ENCODE results near the gene FBN1. TPM values are rescaled to one million over a fixed set of nuclear protein-coding genes. Genes with fewer than 3 reads are reported as not detected.

Gene FBN1
- total and polyA plus RNA-seq, 4 experiments from 2014 or later = 0.20 to 0.22 TPM; not detected in 2

- POLR2A ChIA-PET (ENCODE audit: partially characterized antibody) = no interaction called here
- no peak for DNase-seq
- H3K4me1 Mint-ChIP-seq = no peaks in the 10 kb centered on the region
- Histone ChIP-seq H3K4me3 (ENCODE audit: low read length in 2 of 2) (no peak overlapping the region), H3K27me3 (ENCODE audit: insufficient read depth, low read length) (no peaks in the 10 kb centered on the region), H3K9me3 (ENCODE audit: control insufficient read depth in 1 of 2, low read length in 2 of 2) (no peaks in the 10 kb centered on the region), H3K36me3 (ENCODE audit: insufficient read depth, low read length) (no peaks in the 10 kb centered on the region), H3K27ac (ENCODE audit: low read depth, low read length) (no peak overlapping the region), H3K4me1 (ENCODE audit: insufficient read depth, low read length) (no peaks in the 10 kb centered on the region)
- H3K27ac Mint-ChIP-seq = no peak overlapping the region
- CTCF ChIA-PET (ENCODE audit: partially characterized antibody) = no interaction called here
- no peak overlapping the region for H3K4me3 Mint-ChIP-seq
- intact Hi-C loops (cut with micrococcal nuclease) = no loop called here
- no peaks in the 10 kb centered on the region for H3K9me3 Mint-ChIP-seq
- H3K36me3 Mint-ChIP-seq = no peaks in the 10 kb centered on the region
- no peaks in the 10 kb centered on the region for H3K27me3 Mint-ChIP-seq
Measured at GRCh38 chr15:48498828-48499227, 146.7 kb downstream of the FBN1 start.

- CTCF ChIA-PET (ENCODE audit: partially characterized antibody) = interaction anchor here (1.0 kb wide), 1 partner anchor 14 kb away, joined by 3 read pairs; no protein-coding TSS in a partner anchor
- no peak overlapping the region for H3K27ac Mint-ChIP-seq
Measured at GRCh38 chr15:48494631-48495030, 150.9 kb downstream of the FBN1 start.

GRCh38 chr15:48493763-48494225, 151.7 kb downstream of the FBN1 start:
- H3K27me3 ChIP-seq (ENCODE audit: insufficient read depth, low read length) = no peaks in the 10 kb centered on the region
- ChIA-PET POLR2A (ENCODE audit: partially characterized antibody) (no interaction called here), CTCF (ENCODE audit: partially characterized antibody) (interaction anchor here (1.0 kb wide), 1 partner anchor 15 kb away, joined by 3 read pairs; no protein-coding TSS in a partner anchor)
- Mint-ChIP-seq H3K36me3 (no peaks in the 10 kb centered on the region), H3K27me3 (no peaks in the 10 kb centered on the region), H3K4me1 (no peaks in the 10 kb centered on the region), H3K4me3 (no peak overlapping the region), H3K9me3 (no peaks in the 10 kb centered on the region), H3K27ac (no peak overlapping the region)
- H3K4me3 ChIP-seq (ENCODE audit: low read length in 2 of 2) = no peak overlapping the region
- no peaks in the 10 kb centered on the region for H3K36me3 ChIP-seq (ENCODE audit: insufficient read depth, low read length)
- DNase-seq = no peak
- no peaks in the 10 kb centered on the region for H3K4me1 ChIP-seq (ENCODE audit: insufficient read depth, low read length)
- no peak overlapping the region for H3K27ac ChIP-seq (ENCODE audit: low read depth, low read length)
- intact Hi-C loops (cut with micrococcal nuclease) = no loop called here
- no peaks in the 10 kb centered on the region for H3K9me3 ChIP-seq (ENCODE audit: control insufficient read depth in 1 of 2, low read length in 2 of 2)

More at GRCh38 chr15:48494631-48495030, 150.9 kb downstream of the FBN1 start:
- H3K36me3 ChIP-seq (ENCODE audit: insufficient read depth, low read length) = no peaks in the 10 kb centered on the region
- H3K27ac ChIP-seq (ENCODE audit: low read depth, low read length) = no peak overlapping the region
- no peak for DNase-seq
- no peaks in the 10 kb centered on the region for H3K9me3 ChIP-seq (ENCODE audit: control insufficient read depth in 1 of 2, low read length in 2 of 2)
- no peaks in the 10 kb centered on the region for H3K4me1 ChIP-seq (ENCODE audit: insufficient read depth, low read length)
- H3K27me3 ChIP-seq (ENCODE audit: insufficient read depth, low read length) = no peaks in the 10 kb centered on the region
- Mint-ChIP-seq H3K4me1 (no peaks in the 10 kb centered on the region), H3K36me3 (no peaks in the 10 kb centered on the region), H3K9me3 (no peaks in the 10 kb centered on the region), H3K27me3 (no peaks in the 10 kb centered on the region), H3K4me3 (no peak overlapping the region)
- POLR2A ChIA-PET (ENCODE audit: partially characterized antibody) = no interaction called here
- intact Hi-C loops (cut with micrococcal nuclease) = no loop called here
- H3K4me3 ChIP-seq (ENCODE audit: low read length in 2 of 2) = no peak overlapping the region

GRCh38 chr15:48493084-48493762, 152.3 kb downstream of the FBN1 start:
- CTCF ChIA-PET (ENCODE audit: partially characterized antibody) = interaction anchor here (1.2 kb wide), 1 partner anchor 13 kb away, joined by 3 read pairs; no protein-coding TSS in a partner anchor
- H3K36me3 ChIP-seq (ENCODE audit: insufficient read depth, low read length) = no peaks in the 10 kb centered on the region
- H3K27ac Mint-ChIP-seq = no peak overlapping the region

GRCh38 chr15:48486228-48486627, 159.3 kb downstream of the FBN1 start:
- Mint-ChIP-seq H3K9me3 (no peaks in the 10 kb centered on the region), H3K4me1 (no peaks in the 10 kb centered on the region), H3K4me3 (no peak overlapping the region), H3K36me3 (no peaks in the 10 kb centered on the region), H3K27me3 (no peaks in the 10 kb centered on the region), H3K27ac (no peak overlapping the region)
- no peaks in the 10 kb centered on the region for H3K4me1 ChIP-seq (ENCODE audit: insufficient read depth, low read length)
- no peak overlapping the region for H3K4me3 ChIP-seq (ENCODE audit: low read length in 2 of 2)
- ChIA-PET CTCF (ENCODE audit: partially characterized antibody) (interaction anchor here (1.0 kb wide), 1 partner anchor 8 kb away, joined by 3 read pairs; no protein-coding TSS in a partner anchor), POLR2A (ENCODE audit: partially characterized antibody) (no interaction called here)
- H3K27me3 ChIP-seq (ENCODE audit: insufficient read depth, low read length) = no peaks in the 10 kb centered on the region
- no peaks in the 10 kb centered on the region for H3K36me3 ChIP-seq (ENCODE audit: insufficient read depth, low read length)
- H3K9me3 ChIP-seq (ENCODE audit: control insufficient read depth in 1 of 2, low read length in 2 of 2) = no peaks in the 10 kb centered on the region
- H3K27ac ChIP-seq (ENCODE audit: low read depth, low read length) = no peak overlapping the region
- intact Hi-C loops (cut with micrococcal nuclease) = no loop called here
- DNase-seq = no peak

More at GRCh38 chr15:48493084-48493762, 152.3 kb downstream of the FBN1 start:
- H3K27me3 Mint-ChIP-seq = no peaks in the 10 kb centered on the region
- H3K36me3 Mint-ChIP-seq = no peaks in the 10 kb centered on the region
- intact Hi-C loops (cut with micrococcal nuclease) = no loop called here
- Histone ChIP-seq H3K4me1 (ENCODE audit: insufficient read depth, low read length) (no peaks in the 10 kb centered on the region), H3K27ac (ENCODE audit: low read depth, low read length) (no peak overlapping the region), H3K27me3 (ENCODE audit: insufficient read depth, low read length) (no peaks in the 10 kb centered on the region), H3K9me3 (ENCODE audit: control insufficient read depth in 1 of 2, low read length in 2 of 2) (no peaks in the 10 kb centered on the region), H3K4me3 (ENCODE audit: low read length in 2 of 2) (no peak overlapping the region)
- DNase-seq = no peak
- H3K9me3 Mint-ChIP-seq = no peaks in the 10 kb centered on the region
- no peak overlapping the region for H3K4me3 Mint-ChIP-seq
- H3K4me1 Mint-ChIP-seq = no peaks in the 10 kb centered on the region
- POLR2A ChIA-PET (ENCODE audit: partially characterized antibody) = no interaction called here

- Mint-ChIP-seq H3K4me1 (no peaks in the 10 kb centered on the region), H3K27me3 (peaks cover 0 to 2% of the 10 kb centered on the region in 2 donors), H3K36me3 (no peaks in the 10 kb centered on the region), H3K9me3 (no peaks in the 10 kb centered on the region), H3K4me3 (no peak overlapping the region), H3K27ac (no peak overlapping the region)
- Histone ChIP-seq H3K4me1 (ENCODE audit: insufficient read depth, low read length) (no peaks in the 10 kb centered on the region), H3K27me3 (ENCODE audit: insufficient read depth, low read length) (no peaks in the 10 kb centered on the region), H3K9me3 (ENCODE audit: control insufficient read depth in 1 of 2, low read length in 2 of 2) (no peaks in the 10 kb centered on the region), H3K27ac (ENCODE audit: low read depth, low read length) (no peak overlapping the region), H3K4me3 (ENCODE audit: low read length in 2 of 2) (no peak overlapping the region), H3K36me3 (ENCODE audit: insufficient read depth, low read length) (no peaks in the 10 kb centered on the region)
- ChIA-PET POLR2A (ENCODE audit: partially characterized antibody) (no interaction called here), CTCF (ENCODE audit: partially characterized antibody) (no interaction called here)
- intact Hi-C loops (cut with micrococcal nuclease) = no loop called here
- no peak for DNase-seq
Measured at GRCh38 chr15:48481802-48482201, 163.7 kb downstream of the FBN1 start.

- POLR2A ChIA-PET (ENCODE audit: partially characterized antibody) = no interaction called here
- no peaks in the 10 kb centered on the region for H3K4me1 ChIP-seq (ENCODE audit: insufficient read depth, low read length)
- H3K4me1 Mint-ChIP-seq = no peaks in the 10 kb centered on the region
- H3K27me3 ChIP-seq (ENCODE audit: insufficient read depth, low read length) = no peaks in the 10 kb centered on the region
- H3K27ac ChIP-seq (ENCODE audit: low read depth, low read length) = no peak overlapping the region
- no peaks in the 10 kb centered on the region for H3K9me3 ChIP-seq (ENCODE audit: control insufficient read depth in 1 of 2, low read length in 2 of 2)
- no peaks in the 10 kb centered on the region for H3K36me3 Mint-ChIP-seq
- CTCF ChIA-PET (ENCODE audit: partially characterized antibody) = no interaction called here
- no peak for DNase-seq
- no peaks in the 10 kb centered on the region for H3K36me3 ChIP-seq (ENCODE audit: insufficient read depth, low read length)
- H3K27ac Mint-ChIP-seq = no peak overlapping the region
- no peak overlapping the region for H3K4me3 Mint-ChIP-seq
- intact Hi-C loops (cut with micrococcal nuclease) = no loop called here
- H3K27me3 Mint-ChIP-seq = peaks cover 0 to 2% of the 10 kb centered on the region in 2 donors
- no peaks in the 10 kb centered on the region for H3K9me3 Mint-ChIP-seq
- H3K4me3 ChIP-seq (ENCODE audit: low read length in 2 of 2) = no peak overlapping the region
Measured at GRCh38 chr15:48479751-48480150, 165.8 kb downstream of the FBN1 start.

Data from CD4-positive, alpha-beta memory T cell (primary cell).